ENCODE results near the gene SEMA4B.

DNA sequence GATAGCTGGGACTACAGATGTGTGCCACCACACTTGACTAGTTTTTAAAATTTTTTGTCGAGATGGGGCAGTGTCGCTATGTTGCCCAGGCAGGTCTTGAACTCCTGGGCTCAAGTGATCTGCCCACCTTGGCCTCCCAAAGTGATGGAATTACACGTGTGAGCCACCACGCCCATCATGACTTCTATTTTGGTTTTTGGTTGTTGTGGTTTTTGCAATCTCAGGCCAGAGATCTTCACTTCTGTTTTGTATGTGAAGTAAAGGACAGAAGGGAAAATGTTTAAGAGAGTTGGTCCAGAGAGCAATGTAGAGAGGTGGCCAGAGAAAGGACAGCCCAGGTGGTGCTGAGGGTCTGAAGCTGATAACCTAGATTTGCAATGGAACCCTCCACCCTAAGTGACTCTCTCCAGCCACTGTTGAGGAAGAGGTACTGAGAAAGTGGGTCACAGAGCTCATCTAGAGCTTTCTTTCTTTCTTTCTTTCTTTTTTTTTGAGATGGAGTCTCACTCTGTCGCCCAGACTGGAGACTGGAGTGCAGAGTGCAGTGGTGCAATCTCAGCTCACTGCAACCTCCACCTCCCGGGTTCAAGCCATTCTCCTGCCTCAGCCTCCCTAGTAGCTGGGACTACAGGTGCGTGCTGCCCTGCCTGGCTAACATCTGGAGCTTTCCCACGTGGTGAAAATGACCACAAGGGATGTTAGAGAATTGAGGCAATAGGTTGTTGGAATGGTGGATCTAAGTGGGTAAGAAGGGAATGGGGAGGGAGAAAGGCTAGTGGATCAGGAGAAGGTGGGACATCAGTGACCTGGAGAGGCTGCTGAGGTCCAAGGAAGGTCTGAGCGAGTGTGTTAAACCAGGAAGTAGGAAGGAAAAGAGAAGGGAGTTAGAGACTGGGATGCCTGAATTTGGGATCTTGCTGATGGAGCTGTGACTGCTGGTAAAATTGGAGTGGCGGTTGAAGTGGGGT, 22.4 kb upstream of the SEMA4B start:
- TF ChIP-seq CTCF (optimal IDR thresholded peaks at IDR 0.05 in 1 of 3, IDR thresholded peaks at IDR 0.05 in 1 of 3, conservative IDR thresholded peaks at IDR 0.05 in 1 of 3; ENCODE audit: extremely low read depth in 1 of 3, insufficient read depth in 2 of 3, low read length in 3 of 3) (no peak), EZH2 (IDR thresholded peaks at IDR 0.05; ENCODE audit: low read length) (no peak)

Data from keratinocyte (primary cell).